Right forelimb (tissue), 1 donor: ENCODE results near the gene IL22RA2.

Source experiments
- DNase-seq: peaks from one replicate; pipeline ENCODE4 v3.0.0-alpha.2; 2018

The IL22RA2 gene

GRCh38 chr6:137165375-137166246 lies 7.8 kb downstream of the IL22RA2 start:
- no peak for DNase-seq

- no peak for DNase-seq
Observed at GRCh38 chr6:137163732-137164318, 9.6 kb downstream of the IL22RA2 start.

DNA sequence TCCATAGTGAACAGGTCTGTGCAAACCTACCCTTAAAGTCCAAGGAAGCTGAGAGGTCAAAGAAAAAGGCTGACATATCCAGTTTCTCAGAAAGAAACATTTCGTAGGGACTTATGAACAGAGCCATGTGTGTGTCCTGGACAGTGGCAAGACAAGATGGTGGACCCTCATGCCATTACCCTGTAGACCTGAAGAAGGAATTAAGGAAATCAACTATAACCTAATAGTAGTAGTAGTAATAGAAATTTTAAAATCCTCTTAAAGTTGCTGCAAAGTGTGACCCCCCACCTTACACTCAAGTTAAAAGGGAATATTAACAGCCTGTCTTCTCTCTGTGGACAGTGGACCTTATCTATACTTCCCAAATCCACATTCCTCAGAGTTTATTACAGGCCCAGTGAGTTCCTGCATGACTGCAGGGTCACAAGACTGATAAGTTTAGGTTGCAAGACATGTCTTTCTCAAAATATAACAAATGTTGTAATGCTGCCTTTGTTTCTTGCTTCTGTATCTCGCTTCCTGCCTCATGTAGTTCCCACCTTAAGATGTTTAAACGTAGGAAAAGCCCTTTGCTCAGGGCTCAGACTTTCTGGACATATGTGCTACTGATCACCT lies 10.6 kb downstream of the IL22RA2 start:
- DNase-seq, result no peak

GRCh38 chr6:137161949-137162348 lies 11.5 kb downstream of the IL22RA2 start:
- no peak for DNase-seq

DNA sequence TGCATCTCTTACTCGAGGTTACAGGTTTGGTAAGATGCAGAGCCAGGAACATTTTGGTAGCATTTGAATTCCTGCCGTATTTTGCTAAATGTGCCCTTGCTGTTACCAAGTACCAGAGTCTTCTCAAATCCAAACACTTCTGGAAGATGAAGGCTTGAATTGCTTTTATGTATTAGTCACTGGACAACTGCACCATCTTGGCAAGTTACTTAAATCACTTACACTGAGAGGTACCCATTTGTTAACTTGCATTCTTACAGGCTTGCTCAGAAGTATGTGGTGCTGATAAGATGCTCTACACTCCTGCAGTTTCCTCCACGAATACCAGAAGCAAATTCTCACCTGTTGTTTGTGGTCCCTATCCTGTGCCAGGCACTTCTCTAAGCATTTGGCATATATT lies 12.7 kb downstream of the IL22RA2 start:
- DNase-seq, result no peak

- DNase-seq, result no peak
Observed at GRCh38 chr6:137159912-137160311, 13.5 kb downstream of the IL22RA2 start.

DNA sequence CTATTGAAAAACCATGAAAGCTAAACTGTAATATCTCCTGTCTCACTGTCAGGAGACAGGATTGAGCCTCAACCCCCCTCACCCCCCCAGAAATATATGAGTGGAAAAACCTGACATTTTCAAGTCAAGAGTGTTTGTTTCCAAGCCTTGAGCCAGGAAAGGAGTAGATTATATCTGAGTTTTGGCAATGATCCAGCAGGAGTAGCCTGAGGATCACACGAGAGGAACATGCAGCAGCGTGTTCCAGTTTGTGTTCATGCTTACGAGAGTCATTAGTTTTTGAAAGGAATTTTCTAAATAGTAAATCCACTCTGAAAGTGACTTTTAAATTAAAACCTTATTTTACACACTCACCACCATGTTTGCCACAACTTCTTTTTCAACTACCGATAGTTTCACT lies 15.8 kb downstream of the IL22RA2 start:
- DNase-seq, result no peak

DNA sequence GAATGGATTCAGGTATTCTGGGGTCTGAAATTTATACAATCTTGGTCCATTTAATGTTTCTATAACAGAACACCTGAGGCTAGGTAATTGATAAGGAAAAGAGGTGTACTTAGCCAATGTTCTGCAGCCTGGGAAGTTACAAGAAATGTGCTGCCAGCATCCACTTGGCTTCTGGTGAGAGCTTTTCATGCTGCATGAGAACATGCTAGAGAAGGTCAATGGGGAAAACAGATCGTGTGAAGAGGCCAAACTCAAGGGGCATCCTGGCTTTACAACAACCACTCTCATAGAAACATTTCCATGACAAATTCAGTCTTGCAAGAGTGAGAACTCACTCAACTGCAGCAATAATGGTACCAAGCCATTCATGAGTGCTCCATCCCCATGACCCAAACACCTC lies 16.8 kb downstream of the IL22RA2 start:
- no peak for DNase-seq

DNA sequence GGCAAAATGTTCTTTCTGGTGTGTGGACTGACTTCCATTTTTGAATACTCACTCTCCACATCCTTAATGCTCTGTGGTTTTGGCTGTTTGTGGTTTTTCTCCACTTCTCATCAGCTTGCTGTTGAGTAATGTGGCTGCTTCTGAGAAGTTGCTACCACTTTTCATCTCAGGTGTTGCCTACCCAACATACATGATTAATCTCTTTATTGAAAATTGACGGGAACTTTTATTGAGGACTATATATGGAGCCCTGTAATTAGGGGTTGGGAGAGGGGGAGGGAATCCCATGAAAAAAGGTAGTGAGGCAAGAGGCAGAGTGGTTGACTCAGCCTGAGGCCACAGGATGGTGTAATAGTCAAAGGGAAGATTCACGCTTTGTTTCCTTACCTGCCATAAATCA lies 17.6 kb downstream of the IL22RA2 start:
- DNase-seq, result no peak

DNA sequence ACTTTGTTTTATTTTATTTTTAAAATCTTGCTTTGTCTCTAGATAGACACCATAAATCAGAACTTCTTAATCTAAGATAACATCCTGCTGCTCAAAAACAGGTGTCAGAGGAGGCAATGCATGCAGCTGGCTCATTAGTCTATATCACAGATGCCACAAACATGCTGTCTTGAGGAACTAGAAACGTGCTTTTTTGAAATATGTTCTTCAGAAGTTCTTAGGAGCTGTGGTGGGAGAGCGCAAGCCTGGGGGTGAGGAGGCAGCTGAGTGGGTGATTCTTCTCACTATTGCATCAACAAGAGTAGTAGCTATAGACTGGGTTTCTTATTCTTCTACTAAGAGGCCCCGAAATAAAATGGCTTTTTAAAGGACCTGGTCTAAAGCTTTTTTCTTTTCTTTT lies 23.4 kb downstream of the IL22RA2 start:
- no peak for DNase-seq

DNA sequence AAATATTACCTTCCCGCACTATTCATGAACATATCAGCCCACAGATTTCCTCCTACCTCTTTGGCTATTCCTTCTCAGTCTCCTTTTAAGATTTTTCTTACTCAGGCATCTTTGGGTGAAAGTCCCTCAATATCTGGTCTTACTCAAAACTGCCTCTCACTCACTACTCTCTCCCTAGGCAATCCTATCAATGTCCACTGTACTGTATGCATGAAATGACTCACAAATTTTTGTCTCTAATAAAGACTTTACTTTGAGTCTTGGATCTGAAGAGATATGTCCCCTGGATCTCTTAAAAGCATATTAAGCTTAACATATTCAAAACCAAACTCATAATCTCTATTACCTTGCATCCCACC lies 24.4 kb downstream of the IL22RA2 start:
- no peak for DNase-seq

- DNase-seq, result no peak
Observed at GRCh38 chr6:137148306-137149034, 25.0 kb downstream of the IL22RA2 start.

DNA sequence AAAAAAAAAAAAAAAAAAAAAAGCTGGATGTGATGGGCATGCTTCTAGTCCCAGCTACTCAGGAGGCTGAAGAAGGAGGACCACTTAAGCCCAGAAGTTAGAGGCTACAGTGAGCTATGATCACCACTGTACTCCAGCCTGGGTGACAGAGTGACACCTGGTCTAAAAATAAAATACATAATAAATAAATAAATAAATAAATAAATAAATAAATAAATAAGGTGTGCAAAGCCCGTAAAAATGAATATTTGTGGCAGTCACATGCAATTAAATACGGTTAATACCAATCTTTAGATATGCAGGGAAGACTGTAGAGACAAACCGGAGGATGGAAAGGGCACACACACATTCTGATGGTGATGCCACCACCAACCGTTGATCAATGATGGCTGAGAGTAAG lies 26.2 kb downstream of the IL22RA2 start:
- no peak for DNase-seq

DNA sequence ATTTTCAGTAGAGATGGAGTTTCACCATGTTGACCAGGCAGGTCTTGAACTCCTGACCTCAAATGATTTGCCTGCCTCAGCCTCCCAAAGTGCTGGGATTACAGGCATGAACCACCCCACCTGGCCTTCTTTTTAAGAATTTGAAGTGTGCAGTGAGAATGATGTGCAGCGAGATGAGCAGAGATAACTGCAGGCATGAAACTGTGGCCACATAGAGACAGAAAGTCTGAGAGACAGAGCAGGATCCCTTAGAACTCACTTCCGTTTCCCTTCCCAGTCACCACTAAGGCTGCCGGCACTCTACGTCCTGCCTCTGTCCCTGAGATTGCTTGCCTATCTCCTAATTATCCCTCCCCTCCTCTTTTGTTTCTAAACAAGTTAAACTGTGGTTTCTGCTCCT lies 27.2 kb downstream of the IL22RA2 start:
- DNase-seq, result no peak

DNA sequence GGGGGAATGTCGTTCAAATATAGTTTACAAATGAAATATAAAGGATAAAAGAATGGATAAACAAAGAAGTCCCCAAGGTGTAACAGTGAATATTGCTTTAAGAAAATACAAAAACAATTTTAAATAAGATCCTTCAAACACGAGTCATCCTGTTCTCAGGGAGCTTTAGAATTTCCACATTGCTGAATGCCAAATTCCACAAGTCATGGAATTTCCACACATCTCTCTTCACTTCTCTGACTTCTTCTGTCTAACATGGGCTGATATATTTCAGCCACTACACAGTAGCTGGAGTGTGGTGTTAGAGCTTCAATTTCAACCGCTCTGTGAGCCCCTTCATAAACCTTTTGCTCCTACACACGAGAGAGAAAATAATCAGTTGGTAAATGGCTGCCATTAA lies 28.0 kb downstream of the IL22RA2 start:
- DNase-seq, result no peak

DNA sequence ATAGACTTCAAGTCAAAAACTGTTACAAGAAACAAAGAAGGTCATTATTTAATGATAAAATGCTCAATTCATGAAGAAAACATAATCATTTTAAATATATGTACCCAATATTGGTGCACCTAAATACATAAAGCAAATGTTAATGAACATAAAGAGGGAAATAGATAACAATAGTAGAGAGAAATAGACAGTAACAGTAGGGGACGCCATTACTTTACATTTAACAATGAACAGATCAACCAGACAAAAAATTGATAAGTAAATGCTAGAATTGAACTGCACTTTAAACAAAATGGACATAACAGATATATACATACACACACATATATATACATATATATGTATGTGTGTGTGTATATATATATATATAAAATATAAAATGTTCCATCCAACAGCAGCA lies 37.4 kb downstream of the IL22RA2 start:
- DNase-seq, result no peak

GRCh38 chr6:137134483-137134882 lies 39.0 kb downstream of the IL22RA2 start:
- DNase-seq, result no peak

DNA sequence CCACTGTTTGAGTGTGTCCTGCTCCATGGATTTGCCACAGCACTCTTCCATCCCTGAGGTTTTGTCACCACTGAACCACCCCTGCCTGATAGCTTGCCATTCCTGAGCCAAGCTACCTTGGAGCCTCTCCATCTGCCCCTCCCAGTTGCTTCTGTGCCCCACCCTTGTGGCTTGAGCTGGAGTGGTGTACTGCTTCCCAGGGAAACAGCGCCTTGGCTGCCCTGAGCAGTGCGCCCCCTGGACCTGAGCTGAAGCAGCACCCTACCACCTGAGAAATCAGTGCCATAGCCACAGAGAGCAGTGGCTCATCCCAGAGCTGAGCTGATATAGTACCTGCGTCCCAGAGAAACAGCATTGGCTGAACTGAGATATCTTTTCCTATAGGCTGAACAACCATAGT lies 40.3 kb downstream of the IL22RA2 start:
- DNase-seq, result no peak

- no peak for DNase-seq
Observed at GRCh38 chr6:137126875-137127485, 46.5 kb downstream of the IL22RA2 start.

DNA sequence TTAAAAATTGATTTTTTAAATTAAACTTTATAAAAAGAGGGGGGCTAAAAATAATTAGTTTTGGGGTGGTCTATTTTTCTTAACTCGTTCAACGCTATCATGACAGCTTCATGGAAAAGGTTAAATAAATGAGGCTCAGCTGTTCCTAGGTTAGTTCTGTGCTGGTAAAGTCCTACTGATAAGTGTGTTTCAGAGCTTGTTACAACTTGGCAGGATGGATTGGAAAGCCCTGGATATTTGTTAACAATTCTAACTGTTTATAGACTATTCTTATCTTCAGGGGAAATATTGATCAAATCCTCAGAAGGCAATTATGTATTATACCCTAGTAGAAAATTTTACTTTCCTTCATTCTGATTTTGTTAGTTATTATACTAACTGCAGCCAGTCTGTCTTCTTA lies 50.4 kb downstream of the IL22RA2 start:
- no peak for DNase-seq

GRCh38 chr6:137122612-137123011 lies 50.8 kb downstream of the IL22RA2 start:
- no peak for DNase-seq

- no peak for DNase-seq
Observed at GRCh38 chr6:137121401-137121997, 51.9 kb downstream of the IL22RA2 start.

GRCh38 chr6:137120748-137121147 lies 52.7 kb downstream of the IL22RA2 start:
- no peak for DNase-seq
